HG02981 (cell line): ENCODE measurements around the gene AHNAK.
"Not testable (repeated sequence)": the region's sequence is repeated elsewhere in the genome, so short reads cannot be mapped to it uniquely, and the experiment has no call there.

ENCODE experiments used
- ATAC-seq: cut with Tn5 transposase; IDR thresholded peaks from one replicate; pipeline ENCODE4 v1.9.1; 2021; ENCODE audit warnings: mild to moderate bottlenecking, moderate library complexity; ENCODE audit not compliant: unreplicated experiment

The AHNAK gene, protein sequence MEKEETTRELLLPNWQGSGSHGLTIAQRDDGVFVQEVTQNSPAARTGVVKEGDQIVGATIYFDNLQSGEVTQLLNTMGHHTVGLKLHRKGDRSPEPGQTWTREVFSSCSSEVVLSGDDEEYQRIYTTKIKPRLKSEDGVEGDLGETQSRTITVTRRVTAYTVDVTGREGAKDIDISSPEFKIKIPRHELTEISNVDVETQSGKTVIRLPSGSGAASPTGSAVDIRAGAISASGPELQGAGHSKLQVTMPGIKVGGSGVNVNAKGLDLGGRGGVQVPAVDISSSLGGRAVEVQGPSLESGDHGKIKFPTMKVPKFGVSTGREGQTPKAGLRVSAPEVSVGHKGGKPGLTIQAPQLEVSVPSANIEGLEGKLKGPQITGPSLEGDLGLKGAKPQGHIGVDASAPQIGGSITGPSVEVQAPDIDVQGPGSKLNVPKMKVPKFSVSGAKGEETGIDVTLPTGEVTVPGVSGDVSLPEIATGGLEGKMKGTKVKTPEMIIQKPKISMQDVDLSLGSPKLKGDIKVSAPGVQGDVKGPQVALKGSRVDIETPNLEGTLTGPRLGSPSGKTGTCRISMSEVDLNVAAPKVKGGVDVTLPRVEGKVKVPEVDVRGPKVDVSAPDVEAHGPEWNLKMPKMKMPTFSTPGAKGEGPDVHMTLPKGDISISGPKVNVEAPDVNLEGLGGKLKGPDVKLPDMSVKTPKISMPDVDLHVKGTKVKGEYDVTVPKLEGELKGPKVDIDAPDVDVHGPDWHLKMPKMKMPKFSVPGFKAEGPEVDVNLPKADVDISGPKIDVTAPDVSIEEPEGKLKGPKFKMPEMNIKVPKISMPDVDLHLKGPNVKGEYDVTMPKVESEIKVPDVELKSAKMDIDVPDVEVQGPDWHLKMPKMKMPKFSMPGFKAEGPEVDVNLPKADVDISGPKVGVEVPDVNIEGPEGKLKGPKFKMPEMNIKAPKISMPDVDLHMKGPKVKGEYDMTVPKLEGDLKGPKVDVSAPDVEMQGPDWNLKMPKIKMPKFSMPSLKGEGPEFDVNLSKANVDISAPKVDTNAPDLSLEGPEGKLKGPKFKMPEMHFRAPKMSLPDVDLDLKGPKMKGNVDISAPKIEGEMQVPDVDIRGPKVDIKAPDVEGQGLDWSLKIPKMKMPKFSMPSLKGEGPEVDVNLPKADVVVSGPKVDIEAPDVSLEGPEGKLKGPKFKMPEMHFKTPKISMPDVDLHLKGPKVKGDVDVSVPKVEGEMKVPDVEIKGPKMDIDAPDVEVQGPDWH (N-terminal part only)

DNA sequence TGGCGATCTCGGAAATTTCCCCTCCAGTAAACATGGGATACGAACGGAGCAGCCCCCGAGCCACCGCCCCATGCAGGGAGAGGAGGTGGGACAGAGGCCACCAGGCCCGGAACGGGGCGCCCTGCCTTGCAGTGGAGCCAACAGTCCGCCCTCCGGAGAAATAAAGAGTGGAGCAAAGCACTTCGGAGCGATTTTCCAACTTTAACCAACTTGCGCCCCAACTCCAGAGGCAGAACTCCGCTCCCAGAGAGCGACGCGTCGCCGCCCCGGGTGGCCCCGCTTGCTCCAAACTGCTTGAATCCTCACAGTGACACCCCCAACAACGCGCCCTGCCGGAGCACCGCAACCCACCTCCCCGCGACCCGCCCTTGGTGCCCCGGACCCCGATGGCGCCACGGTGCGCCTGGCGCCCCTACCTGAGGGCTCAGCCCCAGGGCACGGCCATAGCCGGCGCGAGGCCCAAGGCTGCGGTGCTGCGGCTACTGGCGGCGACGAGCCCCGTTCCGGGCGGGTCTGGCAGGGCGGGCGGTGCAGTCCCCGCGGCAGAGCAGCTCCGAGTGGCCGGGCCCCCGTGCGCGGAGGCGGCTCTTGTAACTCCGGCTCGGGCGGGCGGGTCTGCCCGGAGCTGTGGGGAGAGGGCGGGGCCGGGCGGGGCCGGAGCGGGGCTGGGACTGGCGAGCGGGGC is at the start of gene AHNAK:
TSS of gene AHNAK (minus strand) at position 563 of the 685 bp plus-strand sequence. CDS start 10,708 bp downstream, outside the sequence.
- no peak for ATAC-seq

DNA sequence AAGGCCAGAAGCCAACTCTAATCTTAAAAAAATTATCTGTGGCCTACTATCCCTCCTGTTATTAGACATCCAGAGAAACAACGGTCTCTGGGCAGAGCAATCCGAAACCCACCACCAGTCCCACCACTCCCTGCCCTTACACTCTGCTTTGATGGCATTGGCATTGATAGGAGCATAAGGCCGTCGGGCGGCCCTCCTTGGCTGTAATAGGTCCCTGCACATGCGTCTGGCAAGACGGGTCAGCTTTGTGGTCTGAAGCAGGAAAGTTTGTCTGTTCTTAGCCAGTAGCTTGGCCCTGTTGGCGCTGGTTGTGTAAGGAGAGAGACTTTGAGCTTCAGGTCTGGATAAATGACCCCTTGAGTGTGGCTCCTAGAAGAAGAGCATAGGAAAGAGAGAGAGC is 48.5 kb upstream of the AHNAK start:
- no peak for ATAC-seq

DNA sequence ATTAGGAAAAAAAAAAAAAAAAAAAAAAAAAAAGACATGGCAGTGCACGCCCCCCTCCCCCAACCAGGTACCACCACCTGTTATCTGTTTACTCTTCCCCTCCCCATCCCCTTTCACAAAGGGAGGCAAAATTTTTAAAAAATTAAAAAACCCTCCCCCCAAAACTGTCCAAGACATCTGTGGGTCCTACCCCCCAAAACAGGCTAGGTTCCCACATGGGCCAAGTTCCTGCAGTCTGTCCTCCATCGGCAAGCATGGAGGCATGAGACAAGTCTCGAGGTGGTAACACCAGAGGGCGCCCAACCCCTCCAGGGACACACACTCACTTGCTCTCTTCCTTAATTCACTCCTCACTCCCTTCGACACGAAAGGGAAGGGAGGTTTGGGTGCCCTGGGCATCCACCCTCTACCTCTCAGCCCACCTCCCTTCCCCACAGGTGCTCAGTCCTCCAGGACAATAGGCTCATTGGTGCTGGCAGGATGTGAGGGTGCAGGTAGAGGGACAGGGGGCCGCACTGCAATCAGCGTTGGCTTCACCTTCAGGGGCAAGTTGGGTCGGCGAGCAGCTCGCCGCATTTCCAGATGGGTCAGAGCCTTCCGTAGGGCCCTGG is 46.9 kb upstream of the AHNAK start:
- ATAC-seq = no peak

DNA sequence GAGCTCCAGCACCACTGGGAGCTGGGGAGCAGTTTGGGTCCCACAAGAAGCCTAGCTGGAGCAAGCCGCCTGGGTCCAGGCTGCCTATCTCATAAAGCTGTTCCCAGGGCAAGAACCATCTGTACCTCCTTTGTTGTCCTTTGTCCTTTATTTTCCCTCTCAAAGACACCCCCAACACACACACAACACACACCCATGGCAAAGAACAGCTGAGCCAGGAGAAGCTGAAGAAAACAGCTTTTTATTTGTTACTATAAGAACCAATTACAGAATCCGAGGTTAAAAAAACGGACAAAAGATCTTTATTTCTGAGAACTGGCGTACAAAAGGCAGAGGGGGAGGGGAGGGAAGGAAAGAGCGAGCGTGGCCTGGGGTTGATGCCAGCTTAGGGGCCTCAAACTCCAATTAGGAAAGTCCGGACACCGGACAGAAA is 46.4 kb upstream of the AHNAK start:
- ATAC-seq = no peak

DNA sequence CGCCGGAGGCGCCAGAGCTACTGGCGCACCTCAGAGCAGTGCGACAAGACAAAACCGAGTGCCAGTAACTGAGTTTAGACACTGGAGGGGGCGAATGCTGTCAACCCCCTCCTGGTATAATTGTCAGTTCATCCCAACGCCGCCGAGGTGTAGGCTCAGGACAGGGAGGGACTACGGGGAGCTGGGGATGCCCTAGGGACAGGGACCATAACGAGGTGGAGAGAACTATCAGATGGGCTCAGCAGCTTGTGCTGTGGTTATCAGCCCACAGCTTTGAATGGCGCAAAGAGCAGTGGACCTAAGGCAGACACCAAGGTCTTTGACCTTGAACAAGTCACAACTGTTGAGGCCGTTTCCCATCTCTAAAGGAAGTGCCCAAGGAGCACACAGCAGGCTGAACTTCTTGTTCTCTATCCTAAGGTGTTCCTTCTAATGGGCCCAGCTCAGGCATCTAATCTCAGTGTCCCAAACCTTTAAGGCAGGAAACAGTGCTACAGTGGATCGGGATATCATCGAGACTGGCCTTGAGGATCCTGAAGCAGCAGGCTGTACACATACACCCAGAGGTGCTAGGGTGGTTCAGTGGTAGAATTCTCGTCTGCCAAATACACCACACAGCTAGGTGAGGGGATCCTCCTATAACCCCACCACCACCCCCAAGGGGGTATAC is 45.7 kb upstream of the AHNAK start:
- ATAC-seq = no peak

DNA sequence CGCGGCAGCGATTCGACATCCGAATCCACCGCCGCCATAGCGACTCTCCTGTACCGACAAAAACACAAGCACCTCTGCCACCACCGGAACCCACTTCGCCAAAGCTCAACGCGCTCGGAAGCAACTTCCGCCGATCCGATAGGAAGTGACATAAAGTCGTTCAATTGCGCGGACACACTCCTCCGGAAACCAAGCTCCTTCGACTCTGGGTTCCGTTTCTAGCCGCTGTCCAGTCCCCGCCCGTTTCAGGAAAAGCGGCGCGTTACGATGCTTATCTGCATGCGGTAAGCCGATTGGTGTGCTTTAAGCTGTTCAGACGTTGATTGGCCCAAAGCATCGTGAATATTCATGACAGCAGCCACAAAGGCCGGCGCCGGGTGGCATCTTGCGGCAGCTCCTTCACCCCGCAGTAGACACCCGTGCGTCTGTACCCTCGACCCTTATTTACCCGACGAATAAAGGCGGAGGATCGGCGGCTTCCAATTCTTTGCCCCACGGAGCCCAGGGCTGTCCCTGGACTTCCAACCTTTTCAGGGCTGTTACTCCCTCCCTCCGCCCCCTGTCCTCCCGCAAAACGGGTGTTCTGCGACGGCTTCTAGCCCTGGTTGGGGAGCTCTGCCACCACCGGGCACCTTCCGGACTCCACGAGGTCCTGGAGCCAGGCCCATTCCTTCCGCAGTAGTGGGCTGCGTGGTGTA is 45.0 kb upstream of the AHNAK start, which contains the start of gene TUT1:
TSS of gene TUT1 (minus strand) at position 76 of the 698 bp plus-strand sequence. CDS start at position 38, 38 bp downstream.
- peak; percentile 87 for ATAC-seq

DNA sequence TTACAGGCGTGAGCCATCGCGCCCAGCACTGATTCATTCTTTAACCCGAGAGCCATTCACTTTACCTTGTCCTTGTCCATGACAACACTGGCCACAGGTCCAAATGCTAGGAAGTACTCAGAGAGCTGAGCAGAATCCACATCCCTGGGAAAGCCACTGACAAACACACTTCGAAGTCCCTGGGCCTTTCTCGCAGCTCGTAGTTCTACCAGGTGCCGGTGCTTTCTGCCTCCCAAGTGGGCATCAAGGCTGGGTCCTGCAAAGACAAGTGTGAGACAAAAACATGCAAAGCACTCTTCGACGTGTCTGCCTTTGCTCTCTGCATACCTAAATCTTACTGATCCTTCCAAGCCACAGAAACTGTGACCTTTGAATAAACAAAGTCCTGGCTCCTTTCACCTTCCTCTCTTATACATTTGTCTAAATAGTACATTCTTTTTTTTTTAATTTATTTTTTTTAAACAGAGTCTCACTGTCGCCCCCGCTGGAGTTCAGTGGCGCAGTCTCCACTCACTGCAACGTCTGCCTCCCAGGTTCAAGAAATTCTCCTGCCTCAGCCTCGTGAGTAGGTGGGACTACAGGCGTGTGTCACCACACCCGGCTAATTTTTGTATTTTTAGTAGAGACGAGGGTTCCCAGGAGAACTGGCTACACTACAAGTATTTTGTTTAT is 42.5 kb upstream of the AHNAK start:
- ATAC-seq = no peak

DNA sequence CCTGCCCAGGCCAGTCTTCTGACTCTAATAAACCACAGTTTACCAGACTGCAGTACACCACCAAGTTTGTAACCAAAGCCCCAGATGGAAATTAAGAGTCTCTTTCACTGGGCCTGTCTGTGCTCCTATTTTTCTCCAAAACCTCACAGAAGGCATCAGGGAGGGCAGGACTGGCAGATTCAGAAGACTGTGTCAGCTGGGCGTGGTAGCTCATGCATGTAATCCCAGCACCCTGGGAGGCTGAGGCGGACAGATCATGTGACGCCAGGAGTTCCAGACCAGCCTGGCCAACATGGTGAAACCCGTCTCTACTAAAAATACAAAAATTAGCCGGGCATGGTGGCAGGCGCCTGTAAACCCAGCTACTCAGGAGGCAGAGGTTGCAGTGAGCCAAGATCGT is 38.8 kb upstream of the AHNAK start:
- not testable (repeated sequence) for ATAC-seq

DNA sequence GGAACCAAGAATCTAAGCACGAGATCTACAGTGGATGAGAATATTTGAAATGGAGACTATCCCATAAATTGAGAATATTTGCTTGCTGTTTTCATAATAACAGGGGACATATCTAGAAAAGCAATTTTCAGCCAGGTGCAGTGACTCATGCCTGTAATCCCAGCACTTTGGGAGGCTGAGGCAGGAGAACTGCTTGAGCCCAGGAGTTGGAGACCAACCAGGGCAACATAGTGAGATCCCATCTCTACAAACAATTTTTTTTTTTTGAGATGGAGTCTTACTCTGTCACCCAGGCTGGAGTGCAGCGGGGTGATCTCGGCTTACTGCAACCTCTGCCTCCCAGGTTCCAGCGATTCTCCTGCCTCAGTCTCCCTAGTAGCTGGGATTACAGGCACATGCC is 35.1 kb upstream of the AHNAK start:
- ATAC-seq = not testable (repeated sequence)

DNA sequence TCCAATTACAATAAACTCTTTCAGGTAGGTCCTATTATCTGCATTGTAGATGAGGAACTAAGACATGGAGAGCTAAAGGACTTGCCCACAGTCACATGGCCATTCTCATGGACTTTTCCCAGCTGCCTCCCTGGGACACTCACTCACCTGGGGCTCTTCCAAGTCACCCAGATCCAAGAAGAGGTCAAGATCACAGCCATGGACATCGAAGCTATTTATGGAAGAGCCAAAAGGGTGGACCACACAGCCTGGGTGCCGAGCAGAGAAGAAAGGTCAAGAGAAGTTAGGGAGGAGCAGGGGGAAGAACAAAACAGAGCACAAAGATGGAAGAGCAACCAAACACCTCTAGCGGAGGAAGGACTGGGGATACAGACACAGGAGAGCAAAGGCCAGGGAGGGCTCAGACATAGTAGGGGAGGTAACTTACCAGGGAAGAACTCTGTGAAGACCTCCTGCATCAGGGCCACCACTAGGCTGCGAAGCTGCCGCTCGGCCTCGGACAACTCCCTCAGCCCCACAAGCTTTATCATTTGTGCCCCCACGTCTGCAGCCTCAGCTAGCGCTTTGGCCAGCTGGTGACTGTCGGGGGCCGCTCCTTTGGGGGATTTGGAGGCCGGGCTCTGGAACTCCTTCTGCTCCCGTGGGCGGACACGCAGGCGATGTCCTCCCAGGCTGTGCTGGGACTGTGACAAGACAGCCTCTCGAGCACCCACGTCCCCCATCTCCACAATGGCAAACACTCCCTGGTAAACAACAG is 34.5 kb upstream of the AHNAK start:
- no peak for ATAC-seq

DNA sequence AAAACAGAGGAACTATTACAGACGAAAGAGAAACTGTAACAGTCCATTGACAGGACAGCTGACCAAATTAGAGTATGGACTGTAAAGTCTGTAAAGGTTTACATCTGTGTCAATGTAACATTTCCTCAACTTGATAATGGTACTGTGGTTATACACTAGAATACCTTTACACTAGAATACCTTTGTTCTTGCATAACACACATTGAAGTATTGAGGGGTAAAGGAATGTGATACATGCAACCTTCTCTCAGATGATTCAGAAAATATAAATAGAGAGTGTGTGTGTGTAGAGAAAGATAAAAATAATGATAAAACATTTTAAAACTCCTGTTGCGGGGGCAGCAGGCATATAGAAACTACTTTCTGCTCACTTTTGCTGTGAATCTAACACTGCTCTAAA is 32.6 kb upstream of the AHNAK start:
- no peak for ATAC-seq

DNA sequence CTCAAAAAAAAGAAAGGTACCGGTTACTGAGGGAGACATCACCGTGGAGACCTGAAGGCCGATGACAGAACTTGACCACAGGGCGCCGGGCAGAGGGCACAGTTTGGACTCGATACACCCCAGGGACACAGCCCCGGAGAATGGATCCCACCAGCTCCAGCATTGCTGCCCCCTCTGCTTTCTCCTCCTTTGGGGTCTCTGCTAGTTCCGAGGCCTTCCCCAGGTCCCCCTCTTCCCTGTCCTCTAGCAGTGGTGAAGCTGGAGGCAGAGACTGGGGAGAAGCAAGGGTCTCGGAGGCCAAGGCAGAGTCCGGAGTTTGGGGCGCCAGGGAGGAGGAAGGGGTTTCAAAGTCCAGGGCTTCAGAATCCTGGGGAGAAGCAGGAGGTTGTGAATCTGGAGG is 31.9 kb upstream of the AHNAK start:
- ATAC-seq = no peak

DNA sequence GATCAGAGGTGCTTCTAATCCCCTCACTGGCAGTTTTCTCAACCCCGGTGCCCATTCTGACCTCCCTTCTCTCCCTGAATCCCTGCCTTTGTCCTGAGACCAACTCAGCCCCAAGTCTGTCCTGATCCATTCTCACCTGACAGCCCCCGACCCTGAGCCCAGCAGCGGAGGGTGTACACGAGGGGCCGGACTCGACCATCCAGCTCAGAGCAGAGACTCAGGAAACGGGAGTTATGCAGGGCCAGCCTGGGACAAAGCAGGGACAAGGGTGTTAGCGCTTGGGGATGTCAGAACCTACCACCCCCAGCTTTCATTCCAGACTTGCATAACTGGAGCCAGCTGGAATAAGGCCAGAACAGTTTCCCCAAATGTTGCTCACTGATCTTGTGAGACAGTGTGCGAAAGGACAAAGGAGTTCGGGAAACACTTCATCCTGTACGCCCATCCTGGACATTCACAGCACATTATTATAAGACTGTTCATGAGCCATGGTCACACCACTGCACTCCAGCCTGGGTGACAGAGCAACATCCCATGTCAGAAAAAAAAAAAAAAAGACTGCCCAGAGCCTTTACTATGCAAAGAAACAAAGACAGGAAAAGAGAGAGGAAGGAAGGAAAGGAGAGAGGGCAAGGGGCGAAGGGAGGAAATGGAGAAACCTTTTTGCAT is 30.6 kb upstream of the AHNAK start:
- ATAC-seq = no peak

DNA sequence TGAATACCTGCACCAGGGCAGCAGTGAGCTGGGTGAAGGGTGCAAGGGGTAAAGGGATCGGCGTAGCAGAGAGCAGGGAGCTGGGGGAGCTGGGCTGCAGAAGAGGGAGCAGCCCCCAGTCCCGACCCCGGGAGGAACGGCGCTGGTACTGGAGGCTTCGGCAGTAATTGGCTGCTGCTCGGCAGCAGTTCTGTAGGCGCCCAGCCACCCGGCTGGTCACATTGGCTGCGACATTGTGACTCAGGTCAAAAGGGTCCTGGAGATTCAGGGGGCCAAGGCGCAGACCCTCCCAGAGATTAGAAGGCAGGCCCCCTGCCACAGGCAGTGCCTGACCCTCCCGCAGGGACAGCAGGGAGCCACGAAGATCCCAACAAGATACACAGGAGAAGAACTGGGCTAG is 29.2 kb upstream of the AHNAK start:
- no peak for ATAC-seq

DNA sequence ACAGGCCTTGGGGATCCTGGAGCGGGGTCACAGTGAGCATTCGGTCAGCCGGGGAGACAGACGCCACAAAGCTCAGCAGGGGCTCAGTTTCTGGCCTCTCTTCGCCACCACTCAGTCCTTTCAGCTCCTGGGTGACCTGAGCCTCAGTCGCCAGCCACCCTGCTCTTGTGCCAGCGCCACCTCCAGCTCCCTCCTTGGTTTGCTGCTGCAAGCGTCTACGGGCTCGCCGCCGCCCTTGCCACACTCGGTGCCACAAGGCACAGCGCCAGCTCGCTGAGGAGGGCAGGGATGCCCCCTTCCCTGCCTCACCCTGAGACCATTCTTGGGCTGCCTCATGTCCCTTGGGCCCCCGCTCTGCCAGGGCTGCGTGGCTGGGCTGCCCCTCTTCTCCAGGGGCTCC is 28.6 kb upstream of the AHNAK start:
- no peak for ATAC-seq

DNA sequence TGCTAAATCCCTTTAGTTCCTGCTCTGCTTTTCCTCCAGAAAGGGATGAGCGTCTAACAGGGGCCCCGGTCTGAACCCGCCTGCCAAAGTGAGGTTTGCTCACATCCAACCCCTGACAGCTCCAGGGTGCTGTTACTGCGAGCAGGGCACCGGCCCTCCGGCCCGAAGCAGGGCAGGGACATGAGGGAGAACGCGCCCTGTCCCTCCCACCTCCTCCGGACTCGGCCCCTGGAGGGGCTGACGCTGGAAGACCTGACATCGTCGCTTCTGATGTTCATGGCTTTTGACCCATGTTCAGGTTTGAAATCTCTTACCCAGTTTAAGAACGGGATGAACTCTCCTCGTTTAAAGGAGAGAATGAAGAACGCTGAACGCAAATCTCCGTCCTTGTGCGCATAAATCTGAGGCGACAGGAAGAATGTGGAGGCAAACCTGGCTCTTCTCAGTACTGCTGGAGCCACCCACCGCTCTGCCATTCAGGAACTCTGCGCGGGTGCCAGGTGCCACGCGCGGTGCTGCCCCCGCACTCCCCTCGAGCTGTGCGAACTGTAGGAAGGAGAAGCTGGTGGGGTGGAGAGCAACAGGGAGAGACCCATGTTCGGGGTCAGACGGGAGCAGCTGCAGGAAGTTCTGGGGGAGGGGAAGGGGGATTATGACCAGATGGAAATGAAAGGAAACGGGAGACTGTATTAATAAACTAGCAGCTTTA is 27.9 kb upstream of the AHNAK start:
- peak; percentile 14 for ATAC-seq
